GM18907 (cell line): ENCODE results near the gene NHLRC2.

ENCODE experiments used
- ATAC-seq: cut with Tn5 transposase; IDR thresholded peaks from one replicate; pipeline ENCODE4 v1.9.1; 2021; ENCODE audit warnings: mild to moderate bottlenecking, moderate library complexity; ENCODE audit not compliant: unreplicated experiment

The NHLRC2 gene

GRCh38 chr10:113859261-113859660, 4.8 kb downstream of the NHLRC2 start:
- ATAC-seq, result peak; percentile 37

DNA sequence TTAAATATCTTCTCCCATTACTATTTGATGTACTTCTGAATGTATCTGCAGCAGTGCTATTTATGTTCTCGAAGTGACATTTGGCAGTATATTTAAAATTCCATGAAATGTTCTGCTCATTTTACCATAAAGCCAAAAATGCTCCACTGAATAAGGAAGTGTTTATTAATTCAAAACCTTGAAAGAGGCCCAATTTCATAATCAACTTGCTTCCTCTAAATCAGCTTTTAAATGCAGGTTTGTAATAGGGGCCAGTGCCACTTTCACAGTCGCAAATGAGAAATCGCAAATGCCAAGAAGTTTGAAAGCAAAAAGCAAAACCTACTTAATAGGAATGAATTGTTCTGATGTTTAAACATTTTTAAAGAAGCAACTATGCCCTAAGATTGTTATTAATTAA, 11.4 kb downstream of the NHLRC2 start:
- no peak for ATAC-seq

GRCh38 chr10:113866551-113867394, 12.3 kb downstream of the NHLRC2 start:
- no peak for ATAC-seq

DNA sequence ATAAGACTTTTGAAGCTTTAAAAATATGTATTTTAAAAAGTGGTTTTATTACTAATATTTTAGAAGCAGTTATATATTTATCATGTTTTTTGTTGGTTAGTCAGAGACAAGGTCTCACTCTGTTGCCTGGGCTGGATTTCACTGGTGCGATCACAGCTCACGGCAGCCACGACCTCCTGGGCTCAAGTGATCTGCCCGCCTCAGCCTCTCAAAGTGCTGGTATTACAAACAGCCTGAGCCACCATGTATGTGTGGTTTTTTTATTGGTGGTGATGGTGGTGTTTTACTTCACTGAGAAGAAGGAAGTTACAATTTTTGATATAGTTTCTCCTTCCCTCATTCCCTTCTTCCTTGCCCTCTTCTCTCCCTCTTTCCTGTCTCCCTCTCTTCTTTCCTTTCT, 13.4 kb downstream of the NHLRC2 start:
- no peak for ATAC-seq

DNA sequence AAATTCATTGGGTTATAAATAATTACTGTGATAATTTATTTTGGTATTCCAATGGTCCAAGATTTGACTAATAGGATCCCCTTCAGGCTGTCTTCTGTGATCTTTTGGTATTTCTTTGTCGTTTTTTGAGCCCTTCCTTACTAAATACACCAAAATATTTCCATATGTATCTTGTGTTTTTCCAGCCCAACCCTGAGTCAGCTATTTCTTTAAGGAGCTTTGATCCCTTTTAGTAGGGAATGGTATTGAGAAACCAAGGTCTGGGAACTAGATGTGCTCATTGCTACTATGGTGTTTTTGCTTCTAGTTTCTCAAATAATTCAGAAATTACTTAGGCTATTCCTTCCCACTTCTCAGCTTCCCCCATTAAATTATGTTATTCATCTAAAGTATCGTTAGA, 15.3 kb downstream of the NHLRC2 start:
- ATAC-seq, result no peak

GRCh38 chr10:113872139-113873030, 17.9 kb downstream of the NHLRC2 start:
- ATAC-seq, result no peak

- ATAC-seq, result no peak
Measured at GRCh38 chr10:113875212-113875611, 20.8 kb downstream of the NHLRC2 start.

- ATAC-seq, result no peak
Measured at GRCh38 chr10:113876461-113876860, 22.0 kb downstream of the NHLRC2 start.

DNA sequence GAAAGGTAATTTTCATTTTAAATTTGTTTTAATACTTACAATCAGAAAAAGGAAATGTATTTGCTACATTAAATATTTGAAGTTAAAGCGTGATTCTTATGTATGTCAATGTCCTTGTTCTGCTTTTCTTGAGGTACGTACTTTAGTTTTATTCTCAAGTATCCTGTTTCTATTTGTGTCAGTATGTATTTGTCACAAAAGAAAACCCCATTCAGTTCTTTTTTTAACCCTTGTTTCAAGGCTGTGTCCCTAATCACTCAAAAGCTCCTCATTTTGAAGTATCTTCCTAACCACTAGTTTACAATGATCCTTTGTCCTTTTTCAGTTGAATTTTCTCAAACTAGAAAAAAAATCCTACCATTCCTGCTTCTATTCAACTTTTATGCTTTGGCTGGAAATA, 25.2 kb downstream of the NHLRC2 start:
- ATAC-seq, result peak; percentile 72

- ATAC-seq, result no peak
Measured at GRCh38 chr10:113880236-113880635, 25.8 kb downstream of the NHLRC2 start.

GRCh38 chr10:113882240-113882639, 27.8 kb downstream of the NHLRC2 start:
- no peak for ATAC-seq

GRCh38 chr10:113889911-113890310, 35.5 kb downstream of the NHLRC2 start:
- ATAC-seq, result no peak

DNA sequence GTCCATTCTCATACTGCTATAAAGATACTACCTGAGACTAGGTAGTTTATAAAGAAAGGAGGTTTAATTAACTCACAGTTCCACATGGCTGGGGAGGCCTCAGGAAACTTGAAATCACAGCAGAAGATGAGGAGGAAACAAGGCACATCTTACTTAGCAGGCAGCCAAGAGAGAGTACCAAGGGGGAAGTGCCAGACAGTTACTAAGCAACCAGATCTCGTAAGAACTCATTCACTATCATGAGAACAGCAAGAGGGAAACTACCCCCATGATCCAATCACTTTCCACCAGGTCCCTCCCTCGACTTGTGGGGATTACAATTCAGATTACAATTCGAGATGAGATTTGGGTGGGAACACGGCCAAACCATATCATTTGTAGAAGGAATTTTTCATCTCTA, 36.3 kb downstream of the NHLRC2 start:
- no peak for ATAC-seq

GRCh38 chr10:113891476-113891875, 37.0 kb downstream of the NHLRC2 start:
- ATAC-seq, result no peak

DNA sequence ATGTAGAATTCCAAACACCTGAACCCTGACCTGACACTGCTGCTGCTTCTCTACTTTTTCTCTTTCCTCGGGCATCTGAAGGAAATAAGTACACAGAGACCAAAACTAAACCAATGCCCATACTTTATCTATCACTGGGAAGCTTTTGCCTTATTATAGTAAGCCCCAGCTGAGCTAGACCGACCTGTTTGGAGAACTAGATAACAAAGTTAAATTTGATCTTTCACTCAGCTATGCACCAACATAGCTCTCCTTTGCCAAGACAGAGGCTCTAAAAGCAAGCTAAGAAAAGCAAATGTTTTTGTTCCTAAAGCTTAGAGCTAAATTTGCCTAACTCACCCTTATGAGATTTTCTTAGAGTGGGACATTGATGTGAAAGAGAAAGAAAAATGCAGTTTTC, 39.1 kb downstream of the NHLRC2 start:
- no peak for ATAC-seq

- ATAC-seq, result no peak
Measured at GRCh38 chr10:113894581-113894980, 40.1 kb downstream of the NHLRC2 start.

DNA sequence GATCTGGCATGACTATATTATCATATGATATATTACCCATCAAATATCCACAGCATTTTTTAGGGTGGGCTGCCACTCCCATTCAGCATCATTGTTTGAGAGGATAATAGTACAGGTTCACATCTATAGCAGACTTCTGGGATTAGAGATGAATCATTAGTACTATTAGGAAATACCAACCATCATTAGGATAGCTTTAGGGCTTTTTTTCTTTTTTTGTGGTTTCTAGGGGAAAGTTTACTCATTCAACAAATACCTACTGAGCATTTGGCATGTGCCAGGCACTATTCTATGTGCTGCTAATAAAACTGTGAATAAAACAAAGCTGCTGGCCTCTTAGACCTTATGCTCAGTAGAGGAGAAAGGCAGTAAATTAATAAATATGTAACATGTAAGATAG, 40.6 kb downstream of the NHLRC2 start:
- no peak for ATAC-seq

- no peak for ATAC-seq
Measured at GRCh38 chr10:113897693-113898618, 43.5 kb downstream of the NHLRC2 start.

DNA sequence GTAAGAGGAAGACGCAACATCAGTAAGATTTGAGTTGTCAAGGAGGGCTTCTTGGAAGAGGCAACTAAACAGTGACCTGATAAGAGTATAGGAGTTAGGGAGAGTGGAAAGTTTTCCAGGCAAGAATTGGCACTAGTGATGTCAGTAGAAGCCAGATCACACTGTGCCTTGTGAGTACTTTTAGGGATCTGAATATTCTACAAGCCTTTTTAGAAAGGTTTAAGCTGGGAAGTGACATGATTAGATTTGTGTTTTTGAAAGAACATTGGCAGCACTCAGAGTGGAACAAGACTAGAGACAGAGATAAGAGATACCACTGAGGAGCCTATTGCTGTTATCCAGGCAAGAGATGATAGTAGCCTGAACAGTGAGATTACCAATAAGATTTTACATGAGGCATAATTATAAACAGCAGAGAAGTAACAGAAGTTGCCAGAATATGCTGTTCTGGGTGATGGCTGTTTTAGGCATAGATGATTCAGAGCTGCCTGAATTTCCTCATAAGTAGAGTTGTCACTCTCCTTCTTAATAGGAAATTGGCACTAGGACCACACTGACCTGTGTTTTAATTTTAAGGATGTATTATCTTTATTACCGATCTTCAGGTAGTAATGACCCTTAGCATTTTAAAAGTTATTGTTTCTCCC, 45.6 kb downstream of the NHLRC2 start:
- ATAC-seq, result no peak

DNA sequence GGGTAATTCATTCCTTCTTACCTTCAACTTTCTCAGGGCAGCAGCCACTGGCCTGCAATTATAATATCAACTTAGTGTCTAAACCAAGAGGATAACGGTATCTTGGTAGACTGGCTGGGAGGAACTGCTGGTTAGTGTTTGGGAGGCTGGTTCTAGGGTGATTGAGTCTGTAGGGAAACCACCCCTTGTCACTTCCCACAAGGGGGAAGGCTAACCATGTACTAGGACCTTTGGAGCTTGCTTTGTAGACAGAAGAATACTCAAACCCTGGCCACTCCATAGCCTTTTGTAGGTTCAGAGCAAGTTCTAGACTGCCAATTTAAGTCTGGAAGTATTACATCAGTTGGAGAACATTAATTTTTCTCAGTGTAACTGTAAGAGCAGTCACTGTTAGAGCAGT, 51.3 kb downstream of the NHLRC2 start:
- ATAC-seq, result no peak
